Astrocyte of the hippocampus (primary cell): ENCODE results near the gene EDRF1.
"Not testable (repeated sequence)": the region's sequence is repeated elsewhere in the genome, so short reads cannot be mapped to it uniquely, and the experiment has no call there.

ENCODE experiments used
- DNase-seq: peaks from one replicate; pipeline ENCODE4 v3.0.0; 2011; ENCODE audit warnings: low read depth, low spot score

Gene EDRF1

GRCh38 chr10:125707541-125708468 is 11.7 kb upstream of the EDRF1 start:
- DNase-seq, result no peak

GRCh38 chr10:125708971-125709503 is 10.5 kb upstream of the EDRF1 start:
- DNase-seq, result no peak

GRCh38 chr10:125709553-125710474 is 9.7 kb upstream of the EDRF1 start:
- DNase-seq, result no peak

- no peak for DNase-seq
Observed at GRCh38 chr10:125711110-125711750, 8.3 kb upstream of the EDRF1 start.

GRCh38 chr10:125714728-125715127 is 4.8 kb upstream of the EDRF1 start:
- not testable (repeated sequence) for DNase-seq

- DNase-seq, result no peak
Observed at GRCh38 chr10:125720002-125720382, 483 bp downstream of the EDRF1 start.

- no peak for DNase-seq
Observed at GRCh38 chr10:125721035-125721434, 1.5 kb downstream of the EDRF1 start.

GRCh38 chr10:125722811-125723210 is 3.3 kb downstream of the EDRF1 start:
- no peak for DNase-seq

- no peak for DNase-seq
Observed at GRCh38 chr10:125726914-125727313, 7.4 kb downstream of the EDRF1 start.

- DNase-seq, result no peak
Observed at GRCh38 chr10:125727436-125727835, 7.9 kb downstream of the EDRF1 start.

GRCh38 chr10:125734148-125734547 is 14.6 kb downstream of the EDRF1 start:
- no peak for DNase-seq

GRCh38 chr10:125734823-125735222 is 15.3 kb downstream of the EDRF1 start:
- DNase-seq, result no peak

GRCh38 chr10:125738206-125738605 is 18.7 kb downstream of the EDRF1 start:
- no peak for DNase-seq

GRCh38 chr10:125739994-125740679 is 20.6 kb downstream of the EDRF1 start:
- no peak for DNase-seq

GRCh38 chr10:125742465-125742864 is 23.0 kb downstream of the EDRF1 start:
- DNase-seq, result peak; percentile 14

- no peak for DNase-seq
Observed at GRCh38 chr10:125744909-125745308, 25.4 kb downstream of the EDRF1 start.

- DNase-seq, result no peak
Observed at GRCh38 chr10:125747417-125747816, 27.9 kb downstream of the EDRF1 start.

GRCh38 chr10:125756196-125756595 is 36.7 kb downstream of the EDRF1 start:
- no peak for DNase-seq

GRCh38 chr10:125756853-125757487 is 37.5 kb downstream of the EDRF1 start:
- no peak for DNase-seq

GRCh38 chr10:125757742-125758141 is 38.2 kb downstream of the EDRF1 start:
- no peak for DNase-seq

- peak; percentile 63 for DNase-seq
Observed at GRCh38 chr10:125761961-125762360, 42.5 kb downstream of the EDRF1 start.
